ENCODE results near the gene COL6A1.

GRCh38 chr21:46025113-46025770 lies 43.7 kb downstream of the COL6A1 start:
- TF ChIP-seq, protein P1, sequence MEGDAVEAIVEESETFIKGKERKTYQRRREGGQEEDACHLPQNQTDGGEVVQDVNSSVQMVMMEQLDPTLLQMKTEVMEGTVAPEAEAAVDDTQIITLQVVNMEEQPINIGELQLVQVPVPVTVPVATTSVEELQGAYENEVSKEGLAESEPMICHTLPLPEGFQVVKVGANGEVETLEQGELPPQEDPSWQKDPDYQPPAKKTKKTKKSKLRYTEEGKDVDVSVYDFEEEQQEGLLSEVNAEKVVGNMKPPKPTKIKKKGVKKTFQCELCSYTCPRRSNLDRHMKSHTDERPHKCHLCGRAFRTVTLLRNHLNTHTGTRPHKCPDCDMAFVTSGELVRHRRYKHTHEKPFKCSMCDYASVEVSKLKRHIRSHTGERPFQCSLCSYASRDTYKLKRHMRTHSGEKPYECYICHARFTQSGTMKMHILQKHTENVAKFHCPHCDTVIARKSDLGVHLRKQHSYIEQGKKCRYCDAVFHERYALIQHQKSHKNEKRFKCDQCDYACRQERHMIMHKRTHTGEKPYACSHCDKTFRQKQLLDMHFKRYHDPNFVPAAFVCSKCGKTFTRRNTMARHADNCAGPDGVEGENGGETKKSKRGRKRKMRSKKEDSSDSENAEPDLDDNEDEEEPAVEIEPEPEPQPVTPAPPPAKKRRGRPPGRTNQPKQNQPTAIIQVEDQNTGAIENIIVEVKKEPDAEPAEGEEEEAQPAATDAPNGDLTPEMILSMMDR (IDR thresholded peaks at IDR 0.05), result no peak
- TF ChIP-seq SMC3 (IDR thresholded peaks at IDR 0.05; ENCODE audit: low read depth, low read length) (no peak), MXI1 (IDR thresholded peaks at IDR 0.05; ENCODE audit: low read depth, low read length) (no peak), EP300 (IDR thresholded peaks at IDR 0.05; ENCODE audit: borderline replicate concordance in 1 of 2, low read depth in 1 of 2, low read length in 1 of 2) (no peak), FOXJ3 (CRISPR knock-in tag; IDR thresholded peaks at IDR 0.05) (no peak), IRF3 (IDR thresholded peaks at IDR 0.05; ENCODE audit: low read depth, low read length) (no peak)
